ENCODE results near the gene MTCH1.

MTCH1 gene

DNA sequence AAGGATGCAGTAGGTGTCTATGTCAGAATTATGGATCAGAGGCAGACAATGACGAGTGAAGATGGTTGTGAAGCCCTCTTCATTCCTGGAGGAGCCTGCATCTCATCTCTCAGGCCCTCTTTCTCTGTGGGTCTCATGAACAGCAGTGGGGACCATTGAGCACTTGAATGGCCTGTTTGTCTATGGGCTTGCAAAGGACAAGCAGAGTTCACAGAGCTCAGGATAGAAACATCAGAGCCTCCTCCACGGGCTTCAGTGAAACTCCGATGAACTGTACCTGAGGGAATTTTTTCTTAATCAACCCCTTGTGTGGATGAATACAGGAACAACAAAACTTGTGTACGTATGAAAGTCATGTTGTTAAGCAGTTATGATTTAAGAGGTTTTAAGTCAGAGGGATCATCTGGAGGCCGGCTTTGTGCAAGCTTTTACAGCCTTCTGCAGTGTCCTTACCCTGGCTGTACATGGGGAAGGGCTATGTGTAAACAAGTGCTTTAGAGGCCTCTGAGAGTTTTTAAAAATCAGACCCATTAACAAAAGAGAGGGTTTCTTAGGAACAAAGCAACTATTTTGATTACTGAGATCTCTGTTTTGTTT is 61.1 kb downstream of the MTCH1 start:
- TF ChIP-seq, protein P1, sequence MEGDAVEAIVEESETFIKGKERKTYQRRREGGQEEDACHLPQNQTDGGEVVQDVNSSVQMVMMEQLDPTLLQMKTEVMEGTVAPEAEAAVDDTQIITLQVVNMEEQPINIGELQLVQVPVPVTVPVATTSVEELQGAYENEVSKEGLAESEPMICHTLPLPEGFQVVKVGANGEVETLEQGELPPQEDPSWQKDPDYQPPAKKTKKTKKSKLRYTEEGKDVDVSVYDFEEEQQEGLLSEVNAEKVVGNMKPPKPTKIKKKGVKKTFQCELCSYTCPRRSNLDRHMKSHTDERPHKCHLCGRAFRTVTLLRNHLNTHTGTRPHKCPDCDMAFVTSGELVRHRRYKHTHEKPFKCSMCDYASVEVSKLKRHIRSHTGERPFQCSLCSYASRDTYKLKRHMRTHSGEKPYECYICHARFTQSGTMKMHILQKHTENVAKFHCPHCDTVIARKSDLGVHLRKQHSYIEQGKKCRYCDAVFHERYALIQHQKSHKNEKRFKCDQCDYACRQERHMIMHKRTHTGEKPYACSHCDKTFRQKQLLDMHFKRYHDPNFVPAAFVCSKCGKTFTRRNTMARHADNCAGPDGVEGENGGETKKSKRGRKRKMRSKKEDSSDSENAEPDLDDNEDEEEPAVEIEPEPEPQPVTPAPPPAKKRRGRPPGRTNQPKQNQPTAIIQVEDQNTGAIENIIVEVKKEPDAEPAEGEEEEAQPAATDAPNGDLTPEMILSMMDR (IDR thresholded peaks at IDR 0.05; ENCODE audit: low read depth, low read length) = no peak
- no peak overlapping the region for H3K4me3 ChIP-seq (ENCODE audit: low read depth, low read length)

DNA sequence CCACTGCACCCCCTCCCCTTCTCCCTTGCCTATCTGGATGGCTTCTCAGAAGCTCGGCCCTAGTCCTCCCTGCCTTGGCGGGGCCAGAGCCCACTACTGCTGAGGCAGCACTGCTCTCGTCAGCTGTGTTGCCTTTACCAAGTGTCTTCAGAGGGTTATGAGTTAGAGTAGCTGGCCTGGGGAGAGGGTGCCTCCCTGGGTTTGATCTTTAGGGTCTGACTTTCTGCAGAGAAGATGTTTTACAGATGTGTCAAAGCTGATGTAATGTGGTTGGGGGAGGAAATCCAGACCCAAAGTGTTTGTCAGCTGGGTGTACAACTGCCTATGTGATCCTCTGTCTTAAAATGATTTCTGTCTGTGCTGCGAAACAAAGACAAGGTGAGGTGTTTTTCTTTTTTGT is 61.9 kb downstream of the MTCH1 start:
- TF ChIP-seq, protein P1 (IDR thresholded peaks at IDR 0.05; ENCODE audit: low read depth, low read length) = no peak

DNA sequence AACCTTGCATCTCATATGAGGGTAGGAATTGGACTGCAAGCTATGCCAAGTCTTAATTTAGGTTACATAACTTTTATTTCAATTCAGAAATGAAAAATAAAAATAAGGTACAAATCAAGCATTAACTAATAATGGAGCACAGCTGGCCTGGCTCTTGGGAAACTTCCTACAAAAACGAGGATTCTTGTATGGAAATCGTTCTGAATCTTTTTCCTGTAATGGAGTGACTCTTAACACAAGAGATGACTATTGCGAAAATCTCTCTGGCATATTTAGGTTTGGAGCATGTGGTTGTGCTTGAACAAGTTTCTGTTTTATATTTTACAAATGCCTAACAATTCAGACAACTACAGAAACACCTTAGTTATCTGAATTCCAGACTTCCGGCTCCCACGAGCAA is 65.5 kb downstream of the MTCH1 start:
- no peak overlapping the region for H3K4me3 ChIP-seq (ENCODE audit: low read depth, low read length)
- TF ChIP-seq, protein P1 (IDR thresholded peaks at IDR 0.05; ENCODE audit: low read depth, low read length) = no peak

More for the DNA sequence above, 61.9 kb downstream of the MTCH1 start:
- H3K4me3 ChIP-seq (ENCODE audit: low read depth, low read length) = no peak overlapping the region

DNA sequence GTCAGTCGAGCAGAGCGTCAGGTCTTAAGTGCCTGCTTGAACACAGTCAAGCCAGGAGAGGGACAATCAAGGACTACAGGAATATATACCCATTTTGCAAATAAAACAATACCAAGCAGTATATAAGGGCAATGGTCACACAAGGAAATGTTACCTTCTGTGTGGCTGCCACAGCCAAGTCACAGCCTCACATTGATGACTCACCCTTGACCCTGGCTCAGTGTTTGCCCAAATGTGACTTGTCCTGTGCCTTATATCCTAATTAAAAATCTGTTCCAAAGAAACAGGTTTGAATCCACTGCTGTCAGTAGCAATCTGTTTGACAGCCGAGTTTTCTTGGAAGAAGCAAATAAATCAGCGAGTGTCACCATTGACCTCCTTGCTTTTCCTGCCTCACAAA is 65.9 kb downstream of the MTCH1 start:
- TF ChIP-seq, protein P1 (IDR thresholded peaks at IDR 0.05; ENCODE audit: low read depth, low read length) = no peak
- no peak overlapping the region for H3K4me3 ChIP-seq (ENCODE audit: low read depth, low read length)

Data from WI38 (cell line).